A549 treated with Hydrocortisone at 1 μM for 4 hours (cell line): ENCODE data around the gene CEMIP. TPM values are rescaled to one million over a fixed set of nuclear protein-coding genes. Genes with fewer than 3 reads are reported as not detected.

Experiments
- total RNA-seq: library from RNA; stranded (reverse); fragments of 200-300 nt; extraction: Qiagen RNA extraction; gene quantifications from 5 replicates; pipeline ENCODE4 v1.2.3, GENCODE V29; 2022

The CEMIP gene
- 1.0 to 1.6 TPM (median 1.2 TPM) in 5 replicates for total RNA-seq

GRCh38 chr15:80778964-80779657 is at the start of gene CEMIP:
TSS of gene CEMIP (plus strand) at chr15:80779370. CDS start at chr15:80873880, 94,510 bp downstream.

GRCh38 chr15:80989518-80990478 is 210.6 kb downstream of the CEMIP start, which contains the start of gene MESD:
TSS of gene MESD (minus strand) at chr15:80989819. CDS start at chr15:80989791, 28 bp downstream.

GRCh38 chr15:81000624-81001151 is 221.5 kb downstream of the CEMIP start, which contains the start of gene TLNRD1:
TSS of gene TLNRD1 (plus strand) at chr15:81000923. CDS start at chr15:81002272, 1,349 bp downstream.

Other genes starting within 250 kb of the CEMIP start
- 26.5 to 29.9 TPM (median 27.4 TPM) in 5 replicates for gene ABHD17C, start 84.1 kb upstream of the CEMIP start, total RNA-seq
- gene MESD, start 210.4 kb downstream of the CEMIP start, total RNA-seq: 36.9 to 42.7 TPM (median 37.2 TPM) in 5 replicates
- gene TLNRD1, start 221.6 kb downstream of the CEMIP start, total RNA-seq: 10.0 to 19.3 TPM (median 17.3 TPM) in 5 replicates